Epithelial cell of proximal tubule (primary cell): ENCODE results near the gene SMARCB1. TPM values are rescaled to one million over a fixed set of nuclear protein-coding genes. Genes with fewer than 3 reads are reported as not detected.
A peak's percentile ranks its signal among the peaks of the same experiment; 100 is the strongest.

Source experiments
- DNase-seq: peaks from one replicate; pipeline ENCODE4 v3.0.0-alpha.2; 2011; ENCODE audit warnings: low read depth
- H3K4me3 ChIP-seq: 2 replicates; pipeline ENCODE4 v1.5.1; 2011; ENCODE audit warnings: low read depth, mild to moderate bottlenecking, low read length
- total RNA-seq: library from RNA; depleted of rRNA; stranded (reverse); fragments of >200 nt; gene quantifications from 2 replicates; pipeline ENCODE4 v1.2.3, GENCODE V29; 2015
- TF ChIP-seq, protein P1 (sequence below): conservative IDR thresholded peaks from 2 replicates; pipeline ENCODE4 v1.5.1; 2012; ENCODE audit warnings: low read depth, mild to moderate bottlenecking, low read length

SMARCB1 gene
- total RNA-seq = 150 and 173 TPM in 2 replicates

- peak within 1 kb of the TSS; percentile 93 for H3K4me3 ChIP-seq
- TF ChIP-seq, protein P1, sequence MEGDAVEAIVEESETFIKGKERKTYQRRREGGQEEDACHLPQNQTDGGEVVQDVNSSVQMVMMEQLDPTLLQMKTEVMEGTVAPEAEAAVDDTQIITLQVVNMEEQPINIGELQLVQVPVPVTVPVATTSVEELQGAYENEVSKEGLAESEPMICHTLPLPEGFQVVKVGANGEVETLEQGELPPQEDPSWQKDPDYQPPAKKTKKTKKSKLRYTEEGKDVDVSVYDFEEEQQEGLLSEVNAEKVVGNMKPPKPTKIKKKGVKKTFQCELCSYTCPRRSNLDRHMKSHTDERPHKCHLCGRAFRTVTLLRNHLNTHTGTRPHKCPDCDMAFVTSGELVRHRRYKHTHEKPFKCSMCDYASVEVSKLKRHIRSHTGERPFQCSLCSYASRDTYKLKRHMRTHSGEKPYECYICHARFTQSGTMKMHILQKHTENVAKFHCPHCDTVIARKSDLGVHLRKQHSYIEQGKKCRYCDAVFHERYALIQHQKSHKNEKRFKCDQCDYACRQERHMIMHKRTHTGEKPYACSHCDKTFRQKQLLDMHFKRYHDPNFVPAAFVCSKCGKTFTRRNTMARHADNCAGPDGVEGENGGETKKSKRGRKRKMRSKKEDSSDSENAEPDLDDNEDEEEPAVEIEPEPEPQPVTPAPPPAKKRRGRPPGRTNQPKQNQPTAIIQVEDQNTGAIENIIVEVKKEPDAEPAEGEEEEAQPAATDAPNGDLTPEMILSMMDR = no peak
- DNase-seq = no peak
These were observed at the start of gene SMARCB1 for GRCh38 chr22:23786752-23787599. Gene SMARCB1, plus strand, starts transcription at chr22:23786966. Its CDS starts 204 bp downstream, at chr22:23787170.

DNA sequence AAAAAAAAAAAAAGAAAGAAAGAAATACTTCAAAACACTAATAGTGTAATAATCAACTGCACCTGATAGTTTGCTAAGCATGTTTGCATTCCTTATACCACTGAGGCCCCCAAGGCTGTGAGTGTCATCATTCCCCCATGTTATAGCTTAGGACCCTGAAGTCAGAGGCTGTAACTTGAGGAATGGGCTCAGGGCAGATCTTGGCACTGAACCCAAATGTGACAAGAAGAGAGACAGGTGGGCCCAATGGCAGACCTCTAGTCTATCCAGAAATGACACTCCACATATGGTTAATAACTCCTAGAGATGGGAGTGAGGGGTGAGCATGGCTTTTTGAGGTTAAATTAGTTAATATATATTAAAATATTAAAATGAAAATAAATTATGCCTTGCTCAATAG lies 49.1 kb upstream of the SMARCB1 start:
- TF ChIP-seq, protein P1 = no peak
- no peak for DNase-seq
- no peak overlapping the region for H3K4me3 ChIP-seq

GRCh38 chr22:23742505-23743264 lies 44.1 kb upstream of the SMARCB1 start:
- no peak for DNase-seq
- TF ChIP-seq, protein P1 = no peak
- H3K4me3 ChIP-seq = no peak overlapping the region

DNA sequence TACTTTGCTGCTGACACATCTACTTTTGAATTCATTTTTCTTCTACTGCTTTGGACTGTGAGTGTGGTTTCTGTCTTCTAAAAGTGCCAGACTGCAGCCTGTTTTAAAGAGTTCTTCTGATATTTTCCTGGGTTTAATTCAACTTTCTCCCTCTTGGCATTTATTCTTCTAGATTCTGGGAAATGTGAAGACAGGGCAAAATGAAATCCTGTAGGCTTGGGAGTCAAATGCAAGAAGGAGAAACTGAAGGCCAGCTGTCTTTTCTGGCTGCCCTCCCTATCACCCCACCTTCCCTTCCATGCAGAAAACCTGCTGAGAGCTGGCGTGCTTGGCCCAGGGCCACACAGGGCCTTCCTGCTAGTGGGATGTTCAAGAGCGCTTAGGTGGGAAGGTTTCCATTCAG lies 43.5 kb upstream of the SMARCB1 start:
- TF ChIP-seq, protein P1 = no peak
- DNase-seq = no peak
- H3K4me3 ChIP-seq = no peak overlapping the region

DNA sequence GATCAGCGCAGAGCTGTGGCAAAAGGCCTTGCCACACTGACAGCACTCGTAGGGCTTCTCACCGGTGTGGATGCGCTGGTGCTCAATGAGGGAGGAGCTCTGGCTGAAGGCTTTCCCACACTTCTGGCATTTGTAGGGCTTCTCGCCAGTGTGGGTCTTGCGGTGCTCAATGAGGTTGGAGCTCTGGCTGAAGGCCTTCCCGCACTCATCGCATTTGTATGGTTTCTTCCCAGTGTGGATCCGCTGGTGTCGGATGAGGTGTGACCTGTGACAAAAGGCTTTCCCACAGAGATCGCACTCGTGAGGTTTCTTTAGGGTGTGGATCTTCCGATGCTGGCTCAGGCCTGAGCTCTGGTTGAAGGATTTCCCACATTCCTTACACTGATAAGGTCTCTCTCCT lies 42.8 kb upstream of the SMARCB1 start:
- TF ChIP-seq, protein P1 = no peak
- DNase-seq = no peak
- H3K4me3 ChIP-seq = no peak overlapping the region

DNA sequence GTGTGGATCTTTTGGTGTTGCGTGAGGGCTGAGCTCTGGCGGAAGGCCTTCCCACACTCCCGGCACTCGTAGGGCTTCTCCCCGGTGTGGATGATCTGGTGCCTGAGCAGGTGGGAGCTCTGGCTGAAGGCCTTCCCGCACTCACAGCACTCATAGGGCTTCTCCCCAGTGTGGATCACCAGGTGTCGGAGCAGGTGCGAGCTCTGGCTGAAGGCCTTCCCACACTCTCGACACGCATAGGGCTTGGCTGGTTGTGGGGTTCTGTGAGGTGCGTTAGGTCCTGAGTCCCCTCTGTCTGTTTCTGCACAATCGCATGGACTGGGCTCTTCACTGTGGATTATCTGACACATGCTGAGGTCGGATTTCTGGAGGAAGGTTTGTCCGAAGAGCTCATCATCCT lies 42.3 kb upstream of the SMARCB1 start:
- H3K4me3 ChIP-seq = no peak overlapping the region
- no peak for DNase-seq
- TF ChIP-seq, protein P1 = no peak
